ENCODE measurements around the gene TM4SF20. TPM values are rescaled to one million over a fixed set of nuclear protein-coding genes. Genes with fewer than 3 reads are reported as not detected.
"Not testable (repeated sequence)": the region's sequence is repeated elsewhere in the genome, so short reads cannot be mapped to it uniquely, and the experiment has no call there.

TM4SF20 gene
- total RNA-seq, 4 donors from 2014 or later: not detected

DNA sequence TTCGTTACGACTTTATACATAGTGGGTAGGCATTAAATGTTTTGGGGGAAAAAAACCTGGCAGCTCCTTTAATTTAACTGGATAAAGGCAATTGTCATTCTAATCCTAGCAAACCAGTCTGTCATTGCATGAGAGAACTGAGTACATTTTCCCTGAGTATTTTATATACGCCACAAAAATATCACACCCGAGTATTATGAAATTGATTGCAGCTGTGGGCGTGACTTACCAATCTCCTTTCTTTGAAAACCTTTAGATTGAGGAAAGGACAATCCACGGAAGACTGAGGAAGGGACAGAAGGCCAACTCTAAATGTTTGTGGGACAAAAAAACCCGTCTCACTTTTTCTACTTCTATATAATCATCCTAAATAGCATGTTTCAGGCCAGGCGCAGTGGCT is 9.0 kb downstream of the TM4SF20 start:
- 71 to 77% methylated on average over 8 of the region's 8 CpGs for WGBS, 2 donors
- no peak overlapping the region for H3K4me3 ChIP-seq (ENCODE audit: low read depth, poor library complexity, severe bottlenecking)
- DNase-seq (ENCODE audit: low spot score in 2 of 2): no peak
- TF ChIP-seq CTCF (IDR thresholded peaks at IDR 0.05) (no peak), POLR2A (IDR thresholded peaks at IDR 0.05) (no peak)
- intact Hi-C loops (cut with DNase I; ENCODE audit: low total_unique reads): no loop called here

DNA sequence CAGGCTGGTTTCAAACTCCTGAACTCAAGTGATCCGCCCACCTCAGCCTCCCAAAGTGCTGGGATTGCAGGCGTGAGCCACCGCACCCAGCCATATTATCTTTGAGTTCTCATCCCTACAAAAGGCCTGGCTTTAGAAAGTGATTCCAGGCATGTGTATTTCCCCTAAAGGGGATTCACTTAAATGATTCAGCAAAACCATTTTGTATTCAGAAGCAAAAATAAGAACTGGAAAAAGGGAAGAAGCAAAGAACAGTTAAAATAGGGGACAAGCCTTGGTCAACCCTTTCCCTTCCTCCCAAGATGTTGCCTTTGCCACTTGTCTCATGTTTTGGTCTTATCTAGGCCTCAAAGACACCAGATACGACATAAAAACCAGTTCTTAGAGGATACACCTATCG is 10.5 kb downstream of the TM4SF20 start:
- no peak for DNase-seq (ENCODE audit: low spot score in 2 of 2)
- intact Hi-C loops (cut with DNase I; ENCODE audit: low total_unique reads): no loop called here
- WGBS, 2 donors: 88 to 90% methylated on average over 5 of the region's 5 CpGs
- no peak overlapping the region for H3K4me3 ChIP-seq (ENCODE audit: low read depth, poor library complexity, severe bottlenecking)
- TF ChIP-seq CTCF (IDR thresholded peaks at IDR 0.05) (no peak), POLR2A (IDR thresholded peaks at IDR 0.05) (no peak)

DNA sequence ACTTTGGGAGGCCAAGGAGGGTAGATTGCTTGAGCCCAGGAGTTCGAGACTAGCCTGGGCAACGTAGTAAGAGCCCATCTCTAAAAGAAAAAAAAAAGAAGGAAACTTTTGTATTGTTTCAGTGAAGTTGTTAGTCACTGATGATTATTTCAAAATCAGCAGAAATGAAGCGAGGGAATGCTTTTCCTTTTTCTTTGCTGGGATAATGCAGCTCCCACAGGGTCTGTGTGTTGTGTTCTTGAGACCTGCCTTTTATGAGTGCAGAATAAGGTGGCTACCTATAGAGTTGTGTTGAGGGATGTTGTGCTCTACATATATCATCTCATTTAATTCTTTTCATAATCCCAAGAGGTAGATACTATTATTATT is 11.7 kb downstream of the TM4SF20 start:
- TF ChIP-seq POLR2A (IDR thresholded peaks at IDR 0.05) (no peak), CTCF (IDR thresholded peaks at IDR 0.05) (no peak)
- DNase-seq (ENCODE audit: low spot score in 2 of 2): no peak
- intact Hi-C loops (cut with DNase I; ENCODE audit: low total_unique reads): no loop called here
- WGBS, 2 donors: 87 to 94% methylated on average over 3 of the region's 3 CpGs
- H3K4me3 ChIP-seq (ENCODE audit: low read depth, poor library complexity, severe bottlenecking): no peak overlapping the region

GRCh38 chr2:227366769-227367426 is 12.2 kb downstream of the TM4SF20 start:
- TF ChIP-seq CTCF (IDR thresholded peaks at IDR 0.05) (no peak), POLR2A (IDR thresholded peaks at IDR 0.05) (no peak)
- 50 to 60% methylated on average over 11 of the region's 11 CpGs for WGBS, 2 donors
- no peak for DNase-seq (ENCODE audit: low spot score in 2 of 2)
- intact Hi-C loops (cut with DNase I; ENCODE audit: low total_unique reads): no loop called here
- H3K4me3 ChIP-seq (ENCODE audit: low read depth, poor library complexity, severe bottlenecking): no peak overlapping the region

DNA sequence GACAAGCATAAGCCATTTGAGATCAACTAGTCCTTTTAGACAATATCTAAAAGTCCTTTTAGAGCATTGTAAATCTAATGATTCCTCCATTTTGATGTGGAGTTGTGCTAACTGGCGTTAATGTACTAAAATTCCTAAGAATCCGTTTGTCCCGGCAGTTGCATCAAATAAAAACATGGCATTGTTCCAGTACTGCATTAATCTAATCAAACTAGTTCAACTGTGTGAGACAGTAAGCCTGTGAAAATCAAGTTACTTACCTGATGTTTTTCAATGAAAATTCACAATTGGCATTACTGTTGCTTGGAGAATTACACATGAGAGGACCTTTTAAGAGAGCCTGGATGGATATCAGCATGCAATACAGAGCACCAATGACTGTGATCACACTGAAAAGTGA is 13.3 kb downstream of the TM4SF20 start:
- TF ChIP-seq POLR2A (IDR thresholded peaks at IDR 0.05) (no peak), CTCF (IDR thresholded peaks at IDR 0.05) (no peak)
- no peak for DNase-seq (ENCODE audit: low spot score in 2 of 2)
- intact Hi-C loops (cut with DNase I; ENCODE audit: low total_unique reads): no loop called here
- WGBS, 2 donors: 33 to 41% methylated on average over 3 of the region's 3 CpGs
- H3K4me3 ChIP-seq (ENCODE audit: low read depth, poor library complexity, severe bottlenecking): no peak overlapping the region

DNA sequence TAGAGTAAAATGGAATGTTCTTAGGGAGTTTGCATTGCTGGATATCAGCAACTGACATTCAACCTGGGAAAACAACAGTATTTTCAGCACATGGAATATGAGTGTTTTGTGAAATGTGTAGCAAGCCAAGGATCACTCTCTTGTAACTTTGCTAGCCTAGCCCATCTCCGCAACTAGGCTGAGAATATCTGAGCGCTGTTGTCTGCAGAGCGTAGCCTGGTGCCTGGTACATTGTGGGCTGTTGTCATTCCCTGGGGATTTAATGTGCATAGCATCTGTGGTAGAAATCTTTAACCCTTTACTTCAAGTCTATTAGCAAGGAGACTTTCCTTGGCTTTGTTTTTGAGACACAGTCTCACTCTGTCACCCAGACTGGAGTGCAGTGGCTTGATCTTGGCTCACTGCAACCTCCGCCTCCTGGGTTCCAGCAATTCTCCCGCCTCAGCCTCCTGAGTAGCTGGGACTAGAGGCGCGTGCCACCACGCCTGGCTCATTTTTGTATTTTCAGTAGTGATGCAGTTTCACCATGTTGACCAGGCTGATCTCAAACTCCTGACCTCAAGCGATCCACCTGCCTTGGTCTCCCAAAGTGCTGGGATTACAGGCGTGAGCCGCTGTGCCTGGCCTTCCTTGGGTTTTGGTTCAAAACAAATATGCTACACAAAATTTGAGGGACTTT is 14.4 kb downstream of the TM4SF20 start:
- intact Hi-C loops (cut with DNase I; ENCODE audit: low total_unique reads); DNase-seq (ENCODE audit: low spot score in 2 of 2); H3K4me3 ChIP-seq (ENCODE audit: low read depth, poor library complexity, severe bottlenecking): not testable (repeated sequence)
- 86 to 87% methylated on average over 11 of the region's 11 CpGs for WGBS, 2 donors

Data from lower leg skin (tissue), 4 donors.